Nucleus accumbens (tissue), 56 donors: ENCODE data around the gene TMEM245.
A peak's percentile ranks its signal among the peaks of the same experiment; 100 is the strongest.

ENCODE experiments used
- DNase-seq, 56 donors: peaks; one replicate each; lab custom pipeline; 2025; lab: John Stamatoyannopoulos, UW

TMEM245 gene

DNA sequence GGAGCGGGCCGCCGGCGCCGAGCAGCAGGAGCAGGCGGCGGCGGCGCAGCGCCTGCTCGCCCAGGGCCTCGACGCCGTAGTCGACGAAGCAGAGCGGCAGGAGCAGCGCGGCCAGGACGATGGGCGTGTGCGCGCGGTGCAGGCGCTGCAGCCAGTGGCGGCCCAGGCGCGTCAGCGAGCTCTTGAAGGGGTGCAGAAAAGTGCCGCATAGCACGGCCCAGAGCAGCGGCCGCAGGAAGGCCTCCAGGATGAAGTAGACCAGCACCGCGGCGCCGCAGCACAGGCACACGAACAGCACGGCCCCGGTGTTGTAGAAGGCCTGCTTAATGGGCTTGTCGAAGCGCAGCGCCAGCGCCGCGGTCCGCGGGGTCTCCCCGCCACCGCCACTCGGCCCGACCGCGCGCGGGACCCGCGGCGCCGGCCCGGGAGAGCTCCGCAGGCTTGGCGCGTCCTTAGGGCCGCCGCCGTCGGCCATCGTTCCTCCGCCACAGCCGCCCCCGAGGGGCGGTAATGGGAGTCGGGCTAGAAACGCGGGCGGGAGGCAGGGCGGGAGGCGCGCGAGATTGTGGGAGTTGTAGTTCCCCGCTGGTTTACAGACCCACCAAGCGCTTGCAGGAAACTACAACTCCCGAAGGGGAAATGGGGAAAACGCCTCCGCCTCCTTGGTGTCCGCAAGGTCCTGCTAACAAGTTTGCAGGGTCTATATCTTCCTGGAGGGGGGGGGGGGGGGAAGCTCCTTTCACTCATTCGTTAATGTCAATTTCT lies at the start of gene TMEM245:
TSS of gene TMEM245 (minus strand) at position 509 of the 765 bp plus-strand sequence. CDS start at position 475, 34 bp downstream.
- peak; percentile 68 to 99 (median 96) for DNase-seq

DNA sequence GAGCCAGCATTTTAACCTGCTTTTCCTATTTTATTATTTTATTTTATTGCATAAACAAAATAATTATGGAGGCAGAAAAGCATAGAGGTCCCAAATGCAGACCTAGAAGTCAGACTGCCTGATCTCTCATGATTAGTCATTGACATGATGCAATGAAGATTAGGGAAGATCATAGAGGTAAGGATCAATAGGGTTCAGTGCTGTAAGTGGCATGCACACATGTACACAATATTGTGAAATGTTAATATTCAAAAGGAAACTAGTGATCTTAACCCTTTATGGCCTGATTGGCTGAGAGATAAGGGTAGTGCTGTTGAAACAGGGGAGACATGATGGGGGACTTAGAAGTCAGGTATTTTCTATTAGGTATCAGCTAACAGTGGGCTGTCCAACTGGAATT lies 48.4 kb upstream of the TMEM245 start:
- no peak for DNase-seq

DNA sequence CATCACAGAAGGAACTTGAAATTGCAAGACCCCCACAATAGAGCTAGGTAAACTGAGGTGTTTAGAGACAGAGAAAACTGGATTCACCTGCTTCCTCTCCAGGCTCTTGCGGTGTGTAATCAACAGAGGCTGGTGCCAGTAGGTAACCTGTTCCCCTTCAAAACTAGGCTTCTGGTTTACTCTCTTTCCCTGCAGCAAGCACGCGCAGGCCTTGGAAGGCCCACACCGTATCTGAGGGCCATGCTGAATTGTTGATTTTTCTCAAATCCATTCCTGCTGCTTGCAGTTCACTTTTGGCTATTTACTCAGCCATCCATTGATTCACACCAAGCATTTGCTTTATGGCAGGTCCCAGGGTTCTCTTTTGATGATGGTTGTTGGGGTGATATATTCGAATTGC lies 48.0 kb upstream of the TMEM245 start:
- DNase-seq = no peak

DNA sequence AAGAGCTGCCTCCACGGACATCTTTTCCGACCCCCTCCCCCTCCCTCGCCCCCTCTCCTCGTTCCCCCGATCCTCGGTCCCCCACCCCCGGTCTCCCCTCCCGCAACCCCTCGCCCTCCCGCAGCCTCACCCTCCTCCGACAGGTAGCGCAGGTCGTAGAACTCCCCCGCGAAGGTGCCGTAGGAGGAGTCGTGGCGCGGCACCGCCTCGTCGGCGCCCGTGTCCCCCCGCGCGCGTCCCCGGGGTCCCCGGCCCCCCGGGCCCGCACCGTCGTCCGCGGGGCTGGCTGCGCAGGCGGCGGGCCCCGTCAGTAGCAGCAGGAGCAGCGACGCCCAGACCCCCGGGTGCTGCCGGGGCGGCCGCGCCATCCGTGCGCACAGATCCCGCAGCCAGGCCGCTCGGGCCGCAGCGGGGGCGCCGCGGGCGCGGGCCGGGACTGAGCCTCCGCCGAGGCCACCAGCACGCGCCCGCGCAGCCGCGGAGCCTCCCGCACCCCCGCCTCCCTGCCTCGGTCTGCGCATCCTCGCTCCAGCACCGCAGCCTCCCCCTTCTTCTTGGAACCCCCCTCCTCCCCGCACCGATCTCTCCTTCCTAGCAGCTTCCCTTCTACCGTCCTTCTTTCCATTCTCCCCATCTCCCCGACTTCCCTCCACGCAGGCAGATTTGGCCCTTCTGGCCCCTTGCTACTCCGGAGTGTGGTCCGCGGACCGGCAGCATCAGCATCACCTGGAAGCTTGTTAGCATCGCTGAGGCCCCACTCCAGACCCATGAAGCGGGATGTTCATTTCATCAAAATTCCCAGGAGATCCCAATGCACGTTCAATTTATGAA lies 47.2 kb upstream of the TMEM245 start, which contains the start of gene FRRS1L:
TSS of gene FRRS1L (minus strand) at position 479 of the 831 bp plus-strand sequence. CDS start at position 368, 111 bp downstream.
- DNase-seq = peak in 47 of 56 donors; percentile 3 to 79 (median 39)

DNA sequence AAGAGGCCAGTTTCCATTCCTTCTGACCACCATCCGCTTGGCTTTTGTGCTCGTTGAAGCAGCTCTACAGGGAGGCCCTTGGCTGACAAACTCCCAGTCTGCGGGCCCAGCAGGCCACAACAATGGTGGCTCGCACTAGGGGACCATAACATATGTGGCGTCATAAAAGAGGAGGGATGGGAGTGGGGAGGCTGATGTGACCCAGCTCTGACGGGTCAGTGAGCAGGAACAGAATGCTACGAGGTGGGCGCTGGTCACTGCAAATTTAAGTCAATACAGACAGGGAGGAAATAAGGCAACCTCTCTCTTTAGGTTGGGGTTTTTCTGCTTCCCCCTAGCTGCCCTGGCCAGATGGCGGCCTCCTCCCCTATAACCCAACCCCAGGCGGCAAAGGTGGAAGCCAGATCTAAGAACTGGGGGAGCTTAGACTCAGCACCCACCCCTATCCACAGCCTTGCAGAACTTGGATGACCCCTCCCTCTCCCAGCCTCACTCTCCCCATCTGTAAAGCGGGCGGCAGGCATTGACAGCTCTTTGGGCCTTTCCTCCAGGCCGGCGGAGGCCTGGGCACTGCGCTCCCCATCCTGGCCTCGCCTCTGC lies 46.5 kb upstream of the TMEM245 start:
- peak in 2 of 56 donors; percentile 25 to 45 for DNase-seq

DNA sequence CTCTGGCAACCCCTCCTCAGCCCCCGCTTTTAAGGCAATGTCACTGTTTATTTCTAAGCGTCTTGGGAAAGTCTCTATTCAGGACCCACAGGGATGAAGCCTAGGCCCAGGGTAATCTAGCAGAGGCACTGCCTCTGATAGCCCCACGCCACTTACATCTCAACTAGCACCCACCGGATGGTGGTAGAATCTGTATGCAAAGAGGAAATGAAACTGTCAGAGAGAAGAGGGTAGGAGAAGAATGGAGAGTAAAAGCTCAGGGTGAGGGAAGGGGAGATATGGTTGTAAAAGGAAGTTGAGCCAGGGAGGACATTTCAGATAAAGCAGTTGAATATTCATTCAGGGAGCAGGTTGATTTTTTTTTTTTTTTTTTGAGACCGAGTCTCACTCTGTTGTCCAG lies 44.3 kb upstream of the TMEM245 start:
- DNase-seq = no peak

DNA sequence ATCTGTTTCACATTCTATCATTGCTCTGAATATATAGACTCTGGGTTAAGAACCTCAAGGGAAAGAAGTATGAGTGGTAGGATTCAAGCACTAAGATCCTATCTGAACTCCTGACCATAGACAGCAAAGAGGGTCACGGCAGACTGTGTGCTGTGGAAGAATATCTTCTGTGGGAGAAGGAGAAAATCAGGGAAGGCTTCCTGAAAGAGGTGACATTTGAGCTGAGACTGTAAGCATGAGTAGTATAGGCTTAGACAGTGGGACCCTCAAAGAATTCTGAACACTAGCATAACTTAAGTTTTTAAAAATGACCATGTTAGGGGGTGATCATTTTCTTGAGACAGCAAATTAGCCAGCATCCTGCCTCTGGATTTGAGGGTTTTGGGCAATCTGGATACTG lies 43.4 kb upstream of the TMEM245 start:
- no peak for DNase-seq

DNA sequence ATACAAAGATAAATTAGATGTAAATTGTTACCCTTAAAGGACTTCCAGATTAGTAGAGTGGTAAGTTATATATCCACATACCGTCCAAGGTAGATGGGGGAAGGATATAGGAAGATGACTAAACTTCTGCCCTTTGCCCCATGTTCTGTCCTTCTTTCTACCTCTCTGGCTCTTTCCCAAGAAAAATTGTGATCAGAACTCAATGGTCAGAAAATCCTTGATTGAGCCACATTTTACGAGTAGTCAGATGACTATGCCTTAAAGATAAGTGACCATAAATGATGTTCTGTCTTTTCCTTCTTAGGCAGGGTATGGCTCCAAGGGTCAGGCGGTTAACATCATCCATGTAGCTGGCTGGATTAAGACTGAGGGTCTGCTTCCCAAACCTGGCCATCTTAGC lies 42.9 kb upstream of the TMEM245 start:
- no peak for DNase-seq

DNA sequence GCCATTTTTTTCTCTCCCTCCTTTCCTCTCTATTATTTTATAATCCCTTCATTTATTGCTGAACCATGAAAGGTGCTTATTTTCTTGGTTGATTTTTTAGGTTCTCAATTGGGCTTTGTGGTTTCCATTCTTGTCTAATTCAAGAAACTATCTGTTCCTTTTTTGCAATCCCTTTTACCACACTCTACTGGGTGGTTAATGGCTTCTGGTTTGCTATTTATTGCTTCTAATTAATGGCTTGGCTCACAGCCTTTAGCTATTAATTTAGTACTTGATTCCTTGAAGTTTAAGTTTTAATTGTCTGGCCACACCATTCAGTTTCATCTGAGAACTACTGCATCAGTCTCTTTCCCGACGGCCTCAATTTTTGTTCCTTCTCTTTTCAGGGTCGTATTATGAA lies 41.7 kb upstream of the TMEM245 start:
- no peak for DNase-seq

DNA sequence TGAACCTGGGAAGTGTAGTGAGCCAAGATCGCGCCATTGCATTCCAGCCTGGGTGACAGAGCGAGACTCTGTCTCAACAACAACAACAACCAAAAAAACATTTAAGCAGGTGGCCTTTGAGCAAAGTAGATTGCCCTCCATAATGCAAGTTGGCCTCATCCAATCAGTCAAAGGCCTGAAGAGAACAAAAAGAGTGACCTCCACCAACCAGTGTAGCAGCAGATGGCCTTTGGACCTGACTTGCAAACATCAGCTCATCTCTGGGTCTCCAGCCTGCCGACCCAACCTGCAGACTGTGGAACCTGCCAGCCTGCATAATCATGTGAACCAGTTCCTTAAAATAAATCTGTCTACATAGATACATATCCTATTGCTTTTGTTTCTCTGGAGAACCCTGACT lies 39.8 kb upstream of the TMEM245 start:
- no peak for DNase-seq

DNA sequence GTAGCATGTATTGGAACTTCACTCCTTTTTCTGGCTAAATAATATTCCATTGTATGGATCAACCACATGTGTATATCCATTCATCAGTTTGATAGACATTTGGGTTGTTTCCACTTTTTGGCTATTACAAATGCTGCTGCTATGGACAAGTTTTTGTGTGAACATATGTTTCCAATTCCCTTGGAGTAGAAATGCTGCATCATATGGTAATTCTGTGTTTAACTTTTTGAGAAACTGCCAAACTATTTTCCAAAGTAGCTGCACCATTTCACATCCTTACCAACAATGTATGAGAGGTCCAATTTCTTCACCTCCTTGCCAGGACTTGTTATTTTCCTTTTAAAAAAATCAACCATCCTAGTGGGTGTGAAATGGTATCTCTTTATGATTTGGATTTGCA lies 38.9 kb upstream of the TMEM245 start:
- no peak for DNase-seq

DNA sequence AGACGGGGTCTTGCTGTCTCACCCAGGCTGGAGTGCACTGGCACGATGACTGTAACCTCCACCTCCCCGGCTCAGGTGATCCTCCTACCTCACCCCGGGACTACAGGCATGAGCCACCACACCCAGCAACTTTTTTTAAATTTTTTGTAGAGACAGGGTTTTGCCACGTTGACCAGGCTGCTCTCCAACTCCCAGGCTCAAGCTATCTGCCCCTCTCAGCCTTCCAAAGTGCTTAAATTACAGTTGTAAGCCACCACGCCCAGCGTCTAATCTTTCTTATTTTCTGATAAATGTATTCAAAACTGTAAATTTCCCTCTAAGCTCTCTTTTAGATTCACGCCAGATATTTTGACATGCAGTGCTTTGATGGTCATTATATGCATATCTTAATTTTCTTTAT lies 37.0 kb upstream of the TMEM245 start:
- no peak for DNase-seq

DNA sequence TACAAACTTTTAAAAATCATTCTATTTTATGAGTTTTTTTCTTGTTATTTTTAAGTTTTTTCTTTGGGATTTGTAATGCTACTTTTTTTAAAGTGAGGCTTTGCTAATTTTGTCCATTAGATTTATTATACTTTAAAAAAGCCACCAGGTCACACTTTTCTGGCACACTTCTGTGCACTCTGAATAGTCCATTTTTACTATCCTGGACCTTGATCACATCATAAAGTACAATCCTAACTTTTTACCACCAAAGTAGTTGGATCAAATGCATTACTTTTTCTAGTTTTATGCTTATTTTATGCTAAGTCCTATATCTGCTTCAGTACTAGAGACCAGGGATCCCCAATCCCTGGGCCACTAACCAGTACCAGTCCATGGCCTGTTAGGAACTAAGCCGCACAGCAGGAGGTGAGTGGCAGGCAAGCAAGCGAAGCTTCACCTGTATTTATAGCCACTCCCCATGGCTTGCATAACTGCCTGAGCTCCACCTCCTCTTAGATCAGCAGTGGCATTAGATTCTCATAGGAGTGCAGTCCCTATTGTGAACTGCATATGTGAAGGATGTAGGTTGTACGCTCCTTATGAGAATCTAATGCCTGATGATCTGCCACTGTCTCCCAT lies 31.3 kb upstream of the TMEM245 start:
- no peak for DNase-seq

DNA sequence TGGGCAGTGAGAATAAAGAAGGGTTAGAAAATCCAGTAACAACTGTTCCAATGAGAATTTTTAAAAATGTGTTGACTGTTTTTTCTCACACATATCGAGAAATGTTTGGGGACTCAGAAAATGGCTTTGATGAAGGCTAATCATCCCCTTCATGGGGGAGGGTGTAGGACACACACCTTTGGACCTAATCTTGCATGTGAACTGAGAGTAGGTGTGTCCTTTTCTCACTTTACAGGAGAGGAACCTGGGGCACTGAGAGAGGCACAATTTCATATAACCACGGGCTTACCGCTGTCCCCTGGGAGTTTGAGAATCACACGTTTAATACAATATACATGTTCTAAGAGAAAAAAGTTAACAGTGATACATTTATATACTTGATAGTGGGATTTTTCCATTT lies 30.0 kb upstream of the TMEM245 start:
- no peak for DNase-seq

DNA sequence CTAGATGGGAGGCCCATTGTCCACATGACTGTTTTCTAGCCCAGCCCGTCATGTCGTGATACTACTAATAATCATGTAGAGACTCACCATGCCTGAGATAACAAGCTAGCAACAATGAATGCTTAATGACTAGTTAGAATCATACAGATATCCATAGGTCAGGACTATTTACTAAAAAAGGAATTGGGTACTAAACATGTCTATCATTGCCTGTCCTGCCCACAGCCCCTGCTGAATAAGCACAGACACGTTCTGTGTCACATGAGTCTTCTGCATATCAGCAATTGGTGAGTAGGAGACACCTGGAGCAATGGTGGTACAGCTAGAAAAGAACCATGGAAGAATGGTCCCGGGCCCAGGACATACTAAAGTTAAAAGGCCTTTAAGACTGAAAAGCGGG lies 29.3 kb upstream of the TMEM245 start:
- no peak for DNase-seq

DNA sequence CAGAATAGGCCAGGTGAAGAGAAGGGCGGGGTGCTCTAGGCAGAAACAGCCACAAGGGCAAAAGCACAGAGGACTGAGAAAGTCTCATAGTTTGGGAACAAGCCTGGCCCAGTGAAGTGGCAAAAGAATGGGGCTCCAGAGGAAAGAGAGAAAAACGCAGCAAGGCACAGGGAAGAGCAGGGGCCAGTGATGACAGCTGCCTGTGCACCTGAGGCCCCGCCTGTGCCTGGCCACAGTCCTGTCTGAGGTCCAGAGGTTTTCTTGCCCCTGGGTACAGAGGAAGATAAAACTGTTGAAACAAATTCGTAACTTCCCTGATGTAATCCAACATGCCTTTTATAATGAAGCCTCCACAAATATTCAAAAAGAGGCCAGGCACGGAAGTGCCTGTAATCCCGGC lies 25.3 kb upstream of the TMEM245 start:
- no peak for DNase-seq

DNA sequence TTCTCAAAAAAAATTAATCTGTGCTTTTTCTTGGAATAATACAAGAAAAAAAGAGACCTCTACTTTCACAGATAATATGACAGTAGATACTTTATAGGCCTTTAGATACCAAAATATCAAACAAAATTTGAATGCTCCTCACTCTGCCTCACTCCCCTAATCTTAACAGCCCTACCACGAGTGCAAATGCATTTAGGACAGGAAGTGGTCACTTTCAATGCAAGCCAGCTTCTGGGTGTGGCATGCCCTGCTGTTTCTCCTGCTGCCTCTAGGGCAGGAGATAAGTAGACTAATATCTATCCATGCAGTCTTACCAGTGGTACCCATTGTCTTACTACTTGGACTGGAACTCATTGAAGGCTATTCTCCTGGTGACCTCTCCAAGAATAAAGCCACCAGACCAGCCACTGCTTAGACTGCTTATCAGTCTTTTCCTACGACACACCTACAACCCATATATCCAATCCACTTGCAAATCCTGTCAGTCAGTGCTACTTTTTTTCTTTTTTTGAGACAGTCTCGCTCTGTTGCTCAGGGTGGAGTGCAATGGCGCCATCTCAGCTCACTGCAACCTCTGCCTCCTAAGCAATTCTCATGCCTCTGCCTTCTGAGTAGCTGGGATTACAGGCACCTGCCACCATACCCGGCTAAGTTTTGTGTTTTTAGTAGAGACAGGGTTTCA lies 24.3 kb upstream of the TMEM245 start:
- DNase-seq = no peak

DNA sequence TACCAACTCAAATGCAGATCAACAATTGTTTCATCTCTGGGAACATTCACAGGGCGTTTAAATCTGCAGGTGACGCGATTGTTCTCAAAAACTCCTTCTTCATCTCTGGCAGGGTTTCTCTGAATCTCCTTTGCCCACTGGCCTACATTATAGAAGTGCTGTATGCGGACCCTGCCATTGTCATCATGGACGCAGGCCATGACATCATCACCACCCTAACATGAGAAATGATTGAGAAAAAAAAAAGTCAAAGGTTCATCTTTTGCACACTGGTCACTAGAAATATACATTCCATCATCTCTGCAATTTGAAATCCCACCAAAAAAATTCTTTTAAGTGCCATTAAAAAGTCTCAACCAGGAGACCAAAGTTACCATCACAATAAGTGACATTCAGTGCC lies 21.6 kb upstream of the TMEM245 start:
- DNase-seq = no peak

DNA sequence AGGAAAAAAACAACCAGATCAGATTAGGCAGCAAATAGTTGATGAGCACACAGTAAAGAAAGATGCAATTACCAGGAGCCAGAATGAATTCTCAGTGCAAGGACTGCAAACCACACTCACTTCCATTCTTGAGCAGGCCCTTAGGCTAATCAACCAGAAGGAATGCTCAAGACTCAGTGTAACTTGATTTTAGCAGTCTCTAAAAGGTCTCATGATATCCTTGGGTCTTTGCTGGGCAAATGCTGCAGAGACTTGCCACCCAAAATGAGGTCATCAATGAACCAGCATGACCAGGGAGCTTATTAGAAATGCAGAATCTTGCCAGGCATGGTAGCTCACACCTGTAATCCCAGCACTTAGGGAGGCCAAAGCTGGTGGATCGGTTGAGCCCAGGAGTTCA lies 20.1 kb upstream of the TMEM245 start:
- DNase-seq = no peak

DNA sequence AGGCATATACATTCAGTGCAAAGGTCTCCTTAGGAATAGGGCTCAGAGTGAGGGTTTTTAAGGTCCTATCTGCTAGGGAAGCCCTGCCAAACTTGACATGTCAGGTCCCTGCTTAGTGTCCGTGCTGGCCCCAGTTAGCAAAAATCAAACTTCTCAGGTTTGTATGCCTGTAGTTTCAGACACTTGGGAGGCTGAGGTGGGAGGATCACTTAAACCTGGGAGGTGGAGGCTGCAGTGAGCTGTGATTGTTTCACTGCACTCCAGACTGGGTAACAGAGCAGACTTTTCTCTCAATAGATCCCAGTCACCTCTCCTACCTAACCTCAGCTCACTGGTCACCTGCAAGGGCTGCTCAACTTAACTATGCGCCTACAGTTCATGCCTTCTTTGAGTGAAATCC lies 18.7 kb upstream of the TMEM245 start:
- DNase-seq = no peak
